Kasumi-1 (cell line): ENCODE measurements around the gene PBLD.

Source experiments
- DNase-seq, 2 experiments: peaks; one replicate each; lab custom pipeline; 2025; lab: John Stamatoyannopoulos, UW

The PBLD gene

GRCh38 chr10:68332259-68333057, at the start of gene PBLD:
Gene PBLD, minus strand, starts transcription at chr10:68332928. Its CDS starts 26,084 bp downstream, at chr10:68306844.
- DNase-seq: peak; percentile 80 to 81

GRCh38 chr10:68371604-68372003, 38.9 kb upstream of the PBLD start:
- no peak for DNase-seq

GRCh38 chr10:68367121-68367520, 34.4 kb upstream of the PBLD start:
- no peak for DNase-seq

- no peak for DNase-seq
These were observed 33.9 kb upstream of the PBLD start for GRCh38 chr10:68366600-68366999.

- DNase-seq: no peak
These were observed 32.9 kb upstream of the PBLD start for GRCh38 chr10:68365611-68366010.

GRCh38 chr10:68364101-68364886, 31.6 kb upstream of the PBLD start:
- no peak for DNase-seq

GRCh38 chr10:68362590-68362989, 29.9 kb upstream of the PBLD start:
- DNase-seq: no peak

- DNase-seq: no peak
These were observed 26.5 kb upstream of the PBLD start for GRCh38 chr10:68359189-68359588.

GRCh38 chr10:68353537-68353936, 20.8 kb upstream of the PBLD start:
- DNase-seq: no peak

GRCh38 chr10:68348265-68348741, 15.6 kb upstream of the PBLD start:
- DNase-seq: peak; percentile 83 to 93

- no peak for DNase-seq
These were observed 14.0 kb upstream of the PBLD start for GRCh38 chr10:68346774-68347173.

- DNase-seq: no peak
These were observed 12.9 kb upstream of the PBLD start for GRCh38 chr10:68345621-68346020.

GRCh38 chr10:68342909-68343516, 10.3 kb upstream of the PBLD start:
- peak in 1 of 2 experiments; percentile 30 for DNase-seq

- DNase-seq: no peak
These were observed 7.8 kb upstream of the PBLD start for GRCh38 chr10:68340358-68341080.

GRCh38 chr10:68336754-68337351, 4.1 kb upstream of the PBLD start:
- DNase-seq: no peak

- DNase-seq: no peak
These were observed 2.1 kb upstream of the PBLD start for GRCh38 chr10:68334672-68335467.

GRCh38 chr10:68333440-68334431, 1.0 kb upstream of the PBLD start:
- DNase-seq: peak; percentile 41 to 56

- DNase-seq: no peak
These were observed 299 bp upstream of the PBLD start for GRCh38 chr10:68333058-68333395.

GRCh38 chr10:68331455-68332258, 1.1 kb downstream of the PBLD start, which contains the start of gene HNRNPH3:
Gene HNRNPH3, plus strand, starts transcription at chr10:68332064. Its CDS starts 5,158 bp downstream, at chr10:68337222.
- peak; percentile 98 to 99 for DNase-seq
